ENCODE data around the gene PDE4D. TPM values are rescaled to one million over a fixed set of nuclear protein-coding genes. Genes with fewer than 3 reads are reported as not detected.

PDE4D gene
- total RNA-seq, 1 experiment from 2014 or later: 3.3 TPM

- H3K36me3 Mint-ChIP-seq: peaks cover 12% of the 10 kb centered on the region
- POLR2A ChIA-PET: no interaction called here
- DNase-seq (ENCODE audit: low spot score): no peak
Measured at GRCh38 chr5:59569158-59569557, 324.4 kb downstream of the PDE4D start.

GRCh38 chr5:59568161-59568560 lies 325.4 kb downstream of the PDE4D start:
- H3K4me1 Mint-ChIP-seq: peaks cover 54% of the 10 kb centered on the region
- H3K36me3 Mint-ChIP-seq: peaks cover 12% of the 10 kb centered on the region
- H3K9me3 Mint-ChIP-seq: peaks cover 23% of the 10 kb centered on the region
- no peaks in the 10 kb centered on the region for H3K27me3 Mint-ChIP-seq (ENCODE audit: low read depth)
- ATAC-seq: no peak
- ChIA-PET CTCF (interaction anchor here (1.1 to 1.8 kb wide), 2 partner anchors 19 kb away, joined by 3 to 6 read pairs; no protein-coding TSS in a partner anchor), POLR2A (no interaction called here)
- H3K27ac Mint-ChIP-seq: no peak overlapping the region; the same call in 1 of the 2 replicates
- DNase-seq (ENCODE audit: low spot score): no peak
- no peak overlapping the region for H3K4me3 Mint-ChIP-seq
- TF ChIP-seq RELA (CRISPR knock-in tag; IDR thresholded peaks at IDR 0.05; ENCODE audit: borderline replicate concordance) (no peak), RORB (CRISPR knock-in tag; IDR thresholded peaks at IDR 0.05) (no peak), ZNF281 (CRISPR knock-in tag; IDR thresholded peaks at IDR 0.05) (no peak), ZMAT4 (CRISPR knock-in tag; IDR thresholded peaks at IDR 0.05) (no peak), ZNF512 (CRISPR knock-in tag; IDR thresholded peaks at IDR 0.05; ENCODE audit: borderline replicate concordance) (no peak), PRRX2 (CRISPR knock-in tag; IDR thresholded peaks at IDR 0.05) (no peak), ZNF425 (CRISPR knock-in tag; conservative IDR thresholded peaks at IDR 0.05) (no peak), GRHL2 (CRISPR knock-in tag; IDR thresholded peaks at IDR 0.05; ENCODE audit: insufficient replicate concordance, severe bottlenecking) (no peak), MAX (CRISPR knock-in tag; IDR thresholded peaks at IDR 0.05) (no peak), E2F5 (CRISPR knock-in tag; IDR thresholded peaks at IDR 0.05) (no peak), TEAD4 (CRISPR knock-in tag; IDR thresholded peaks at IDR 0.05) (no peak), ZNF416 (CRISPR knock-in tag; IDR thresholded peaks at IDR 0.05) (no peak), ZNF263 (CRISPR knock-in tag; IDR thresholded peaks at IDR 0.05; ENCODE audit: low read depth) (no peak), GTF2I (CRISPR knock-in tag; conservative IDR thresholded peaks at IDR 0.05) (no peak), USF2 (CRISPR knock-in tag; IDR thresholded peaks at IDR 0.05) (no peak)

More at GRCh38 chr5:59569158-59569557, 324.4 kb downstream of the PDE4D start:
- TF ChIP-seq ARID4B (CRISPR knock-in tag; IDR thresholded peaks at IDR 0.05; ENCODE audit: borderline replicate concordance): no peak
- TF ChIP-seq SOX15 (CRISPR knock-in tag; IDR thresholded peaks at IDR 0.05): no peak
- H3K4me3 Mint-ChIP-seq: no peak overlapping the region
- no peaks in the 10 kb centered on the region for H3K27me3 Mint-ChIP-seq (ENCODE audit: low read depth)
- peak overlapping the region; percentile 82 for H3K27ac Mint-ChIP-seq
- peaks cover 27% of the 10 kb centered on the region for H3K9me3 Mint-ChIP-seq
- H3K4me1 Mint-ChIP-seq: peaks cover 49% of the 10 kb centered on the region
- no peak for ATAC-seq
- CTCF ChIA-PET: interaction anchor here (1.7 to 1.8 kb wide), 2 partner anchors 11 to 18 kb away, joined by 5 to 6 read pairs; no protein-coding TSS in a partner anchor
